ENCODE data around the gene CDYL2.
"Not testable (repeated sequence)": the region's sequence is repeated elsewhere in the genome, so short reads cannot be mapped to it uniquely, and the experiment has no call there.

CDYL2 gene

DNA sequence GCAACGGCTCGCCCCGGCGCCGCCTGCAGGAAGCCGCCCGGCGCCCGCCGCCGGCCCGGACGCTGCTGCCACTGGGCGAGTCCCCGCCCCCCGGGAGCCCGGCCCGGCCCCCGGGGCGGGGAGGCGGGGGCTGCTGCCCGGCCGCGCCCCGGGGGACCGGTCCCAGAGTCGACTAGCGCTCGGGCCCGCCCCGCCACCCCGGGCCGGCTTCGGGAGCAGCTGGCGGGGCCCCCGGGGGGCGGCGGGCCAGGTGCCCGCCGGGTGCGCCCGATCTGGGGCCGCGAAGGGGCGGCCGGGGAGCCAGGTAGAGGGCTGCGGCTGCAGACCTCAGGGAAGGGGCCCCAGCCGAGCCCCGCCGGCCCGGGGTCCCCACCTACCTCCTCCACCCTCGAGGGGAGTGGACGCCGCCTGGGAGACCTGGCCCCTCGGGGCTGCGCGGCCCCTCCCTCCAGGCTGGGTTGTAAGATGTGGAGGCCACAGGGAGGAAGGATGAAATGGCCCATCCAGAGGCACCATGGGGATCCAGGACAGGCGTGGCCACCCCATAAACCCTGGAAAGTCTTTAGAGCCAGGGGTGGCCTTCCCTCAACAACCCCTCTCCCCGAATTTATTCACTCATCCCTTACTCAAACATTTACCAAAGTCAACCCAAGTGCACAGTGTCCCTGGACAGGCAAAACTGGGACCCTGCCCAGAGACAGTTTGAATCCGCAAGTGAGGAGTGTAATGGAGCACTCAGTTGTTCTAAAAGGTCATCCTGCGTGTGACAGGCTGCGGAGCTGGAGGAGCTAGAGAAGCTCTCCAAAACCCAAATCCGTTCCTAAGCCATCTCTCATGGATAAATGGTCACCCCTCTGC lies at the start of gene CDYL2:
TSS of gene CDYL2 (minus strand) at position 73 of the 858 bp plus-strand sequence. CDS start 425 bp downstream, outside the sequence.
- peak in 2 of 3 experiments; percentile 19 to 41 for DNase-seq (ENCODE audit: low read depth in 3 of 3)

GRCh38 chr16:80852261-80852872 lies 48.0 kb upstream of the CDYL2 start:
- DNase-seq (ENCODE audit: low read depth in 3 of 3) = peak in 2 of 3 experiments; percentile 2 to 21

DNA sequence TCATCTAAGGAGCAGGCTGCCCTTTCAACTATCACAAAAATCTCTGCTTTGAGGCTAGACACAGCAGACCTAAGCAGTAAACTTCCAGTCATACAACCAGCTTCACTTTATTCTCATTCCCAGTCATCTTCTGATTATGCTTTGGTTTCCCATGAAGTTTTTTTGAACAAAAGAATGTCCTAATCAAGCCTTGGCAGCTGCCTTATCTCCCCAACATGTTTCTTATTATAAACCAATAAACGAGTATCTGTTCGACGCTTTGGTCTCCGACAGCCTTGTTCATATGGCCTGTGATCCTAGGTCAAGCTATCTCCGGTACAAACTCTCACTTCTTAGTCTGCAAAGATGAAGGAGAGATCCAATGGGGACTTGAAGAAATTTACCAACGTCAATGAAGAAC lies 47.4 kb upstream of the CDYL2 start:
- DNase-seq (ENCODE audit: low read depth in 3 of 3) = no peak

GRCh38 chr16:80850757-80851156 lies 46.4 kb upstream of the CDYL2 start:
- DNase-seq (ENCODE audit: low read depth in 3 of 3) = no peak

DNA sequence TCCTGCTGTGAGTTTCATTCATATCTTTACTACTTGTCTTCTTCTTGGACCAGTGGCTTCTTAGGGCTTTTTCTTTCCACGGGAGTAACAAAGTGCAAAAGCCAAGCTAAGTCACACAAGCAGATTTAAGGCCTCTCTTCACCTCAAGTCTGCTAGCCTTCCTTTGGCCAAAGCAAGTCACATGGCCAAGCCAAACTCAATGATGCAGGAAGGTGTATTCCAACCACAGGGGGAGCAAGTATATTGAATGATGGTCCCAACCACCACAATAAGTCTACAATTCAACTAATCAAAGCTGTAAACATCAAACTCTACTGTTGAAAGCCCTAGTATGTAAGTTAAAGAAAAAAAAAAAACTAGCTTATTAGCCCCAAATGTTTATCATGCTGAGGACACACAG lies 44.5 kb upstream of the CDYL2 start:
- DNase-seq (ENCODE audit: low read depth in 3 of 3) = no peak

- DNase-seq (ENCODE audit: low read depth in 3 of 3) = no peak
Observed at GRCh38 chr16:80846680-80847079, 42.3 kb upstream of the CDYL2 start.

DNA sequence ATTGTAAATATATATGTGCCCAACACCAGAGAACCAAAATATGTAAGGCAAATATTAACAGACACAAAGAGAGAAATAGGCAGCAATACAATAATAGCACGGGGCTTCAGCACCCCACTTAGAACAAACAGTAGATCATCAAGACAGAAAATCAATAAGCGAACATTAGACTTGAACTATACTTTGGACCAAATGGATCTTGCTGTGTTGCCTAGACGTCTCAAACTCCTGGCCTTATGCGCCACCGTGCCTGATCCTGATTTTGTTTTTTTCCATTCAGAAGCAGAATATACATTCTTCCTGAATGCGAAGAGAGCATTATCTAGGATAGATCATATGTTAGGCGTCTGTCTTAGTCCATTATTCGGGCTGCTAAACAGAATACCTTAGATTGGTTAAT lies 41.9 kb upstream of the CDYL2 start:
- DNase-seq (ENCODE audit: low read depth in 3 of 3) = no peak

GRCh38 chr16:80844395-80844794 lies 40.0 kb upstream of the CDYL2 start:
- DNase-seq (ENCODE audit: low read depth in 3 of 3) = no peak

GRCh38 chr16:80841231-80841630 lies 36.8 kb upstream of the CDYL2 start:
- DNase-seq (ENCODE audit: low read depth in 3 of 3) = no peak

- no peak for DNase-seq (ENCODE audit: low read depth in 3 of 3)
Observed at GRCh38 chr16:80837533-80838147, 33.2 kb upstream of the CDYL2 start.

- DNase-seq (ENCODE audit: low read depth in 3 of 3) = no peak
Observed at GRCh38 chr16:80836846-80837245, 32.4 kb upstream of the CDYL2 start.

DNA sequence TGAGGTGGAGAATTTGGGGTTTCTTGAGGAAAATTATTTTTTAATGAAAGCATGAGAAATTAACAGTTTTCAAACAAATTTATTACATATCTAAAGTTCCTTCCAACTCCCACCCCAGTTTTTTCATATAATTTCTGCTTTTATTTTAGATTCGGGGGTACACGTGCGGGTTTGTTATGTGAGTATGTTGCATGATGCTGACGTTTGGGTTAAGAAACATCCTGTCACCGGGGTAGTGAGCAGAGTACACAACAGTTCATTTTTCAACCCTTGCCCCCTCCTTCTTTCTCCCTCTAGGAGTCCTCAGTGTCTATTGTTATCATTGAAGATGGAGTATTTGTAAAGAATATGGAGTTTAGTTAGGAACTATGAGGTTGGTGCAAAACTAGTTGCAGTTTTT lies 31.8 kb upstream of the CDYL2 start:
- DNase-seq (ENCODE audit: low read depth in 3 of 3) = no peak

- no peak for DNase-seq (ENCODE audit: low read depth in 3 of 3)
Observed at GRCh38 chr16:80831039-80831438, 26.6 kb upstream of the CDYL2 start.

DNA sequence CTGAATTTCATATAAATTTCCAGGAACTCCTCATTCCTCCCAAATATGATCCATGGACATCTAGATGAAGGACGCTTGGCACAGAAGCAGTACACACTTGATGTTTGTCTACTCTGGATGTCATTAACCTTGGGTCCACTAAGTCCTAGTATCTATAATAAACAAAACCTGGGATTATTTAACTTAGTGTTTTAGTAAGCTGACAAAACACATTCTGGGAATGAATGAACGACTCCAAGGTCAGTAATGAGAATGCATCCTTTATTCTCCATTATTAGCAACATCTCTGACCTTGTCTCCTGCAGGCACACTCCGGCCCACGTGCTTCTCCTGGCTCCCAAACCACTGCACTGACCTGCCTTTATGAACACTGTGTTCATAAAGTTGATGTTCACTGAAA lies 24.1 kb upstream of the CDYL2 start:
- DNase-seq (ENCODE audit: low read depth in 3 of 3) = no peak

DNA sequence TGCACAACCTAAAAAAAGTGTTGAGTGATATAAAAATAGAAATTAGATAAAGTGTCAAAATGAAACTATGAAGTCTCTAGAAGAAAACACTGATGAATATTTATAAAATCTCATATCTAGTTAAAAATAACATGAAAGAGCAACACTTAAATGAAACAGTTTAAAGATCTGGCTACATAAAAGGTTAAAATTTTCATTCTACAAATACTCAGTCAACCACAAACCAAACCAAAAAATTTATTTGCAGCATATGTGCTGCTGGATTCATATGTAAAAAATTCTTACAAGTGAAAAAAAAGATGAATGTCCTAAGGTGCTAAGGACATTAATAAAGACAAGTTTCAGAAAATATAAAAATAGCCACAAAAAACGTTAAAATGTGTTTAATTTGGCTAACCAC lies 22.6 kb upstream of the CDYL2 start:
- DNase-seq (ENCODE audit: low read depth in 3 of 3) = no peak

- no peak for DNase-seq (ENCODE audit: low read depth in 3 of 3)
Observed at GRCh38 chr16:80825365-80825758, 21.0 kb upstream of the CDYL2 start.

GRCh38 chr16:80824623-80825364 lies 20.4 kb upstream of the CDYL2 start:
- DNase-seq (ENCODE audit: low read depth in 3 of 3) = peak in 2 of 3 experiments; percentile 17 to 29

DNA sequence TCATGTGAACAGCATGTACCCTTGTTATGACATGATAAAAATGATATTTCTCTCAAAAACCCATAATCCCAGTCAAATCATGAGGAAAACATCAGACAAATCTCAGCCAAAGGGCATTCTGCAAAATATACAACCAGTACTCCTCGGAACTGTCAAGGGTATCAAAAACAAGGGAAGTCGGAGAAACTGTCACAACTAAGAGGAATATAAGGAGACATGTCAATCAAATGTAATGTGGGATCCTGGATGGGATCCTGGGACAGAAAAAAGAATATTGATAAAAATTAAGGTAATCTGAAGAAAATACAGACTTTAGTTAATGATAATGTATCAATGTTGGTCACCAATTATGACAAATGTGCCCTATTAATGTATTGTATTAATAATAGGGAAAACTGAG lies 15.6 kb upstream of the CDYL2 start:
- DNase-seq (ENCODE audit: low read depth in 3 of 3) = no peak

GRCh38 chr16:80816356-80816755 lies 12.0 kb upstream of the CDYL2 start:
- no peak for DNase-seq (ENCODE audit: low read depth in 3 of 3)

- DNase-seq (ENCODE audit: low read depth in 3 of 3) = not testable (repeated sequence)
Observed at GRCh38 chr16:80815278-80815677, 10.9 kb upstream of the CDYL2 start.

- no peak for DNase-seq (ENCODE audit: low read depth in 3 of 3)
Observed at GRCh38 chr16:80812593-80812992, 8.2 kb upstream of the CDYL2 start.

DNA sequence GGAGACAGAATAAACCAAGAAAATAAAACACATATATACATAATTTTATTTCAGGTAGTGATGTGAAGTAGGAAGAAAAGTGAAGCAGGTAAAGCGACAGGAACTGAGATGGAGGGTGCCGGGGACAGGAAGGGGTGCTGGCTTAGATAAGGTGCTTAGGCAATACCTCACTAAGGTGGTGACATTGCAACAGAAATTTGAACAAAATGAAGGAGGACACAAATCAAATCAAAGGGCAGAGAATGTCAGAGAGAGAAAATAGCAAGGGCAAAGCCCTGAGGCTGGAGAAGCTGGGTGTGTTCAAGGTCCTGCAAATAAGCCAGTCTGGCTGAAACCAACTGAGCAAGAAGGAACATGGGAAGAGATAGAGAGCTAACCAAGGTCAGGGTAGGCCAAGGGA lies 5.0 kb upstream of the CDYL2 start:
- no peak for DNase-seq (ENCODE audit: low read depth in 3 of 3)

Data from stimulated activated CD4-positive, alpha-beta T cell treated with anti-CD3 and anti-CD28 coated beads, TNF-alpha, amount 100 ng/mL, for 24 hours (primary cell).